ENCODE results near the gene GLIPR1L1.

DNA sequence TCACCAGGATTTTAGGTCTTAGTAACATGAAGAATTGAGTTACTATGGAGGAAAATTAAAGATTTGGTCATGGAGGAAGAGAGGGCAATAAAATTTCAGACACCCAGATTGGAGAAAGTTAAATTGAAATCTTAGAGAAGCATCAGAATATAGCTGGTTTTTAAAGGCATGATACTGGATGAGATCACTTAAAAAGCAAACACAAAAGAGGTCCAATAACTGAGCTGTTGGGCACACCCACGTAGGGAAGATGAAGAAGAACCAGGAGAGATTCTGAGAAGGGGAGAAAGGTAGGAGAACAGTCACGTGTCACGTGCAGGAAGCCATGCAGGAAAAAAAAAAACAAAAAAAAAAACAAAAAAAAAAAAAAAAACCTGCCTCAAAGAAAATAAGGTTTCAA, 23.1 kb upstream of the GLIPR1L1 start:
- TF ChIP-seq, protein P1, sequence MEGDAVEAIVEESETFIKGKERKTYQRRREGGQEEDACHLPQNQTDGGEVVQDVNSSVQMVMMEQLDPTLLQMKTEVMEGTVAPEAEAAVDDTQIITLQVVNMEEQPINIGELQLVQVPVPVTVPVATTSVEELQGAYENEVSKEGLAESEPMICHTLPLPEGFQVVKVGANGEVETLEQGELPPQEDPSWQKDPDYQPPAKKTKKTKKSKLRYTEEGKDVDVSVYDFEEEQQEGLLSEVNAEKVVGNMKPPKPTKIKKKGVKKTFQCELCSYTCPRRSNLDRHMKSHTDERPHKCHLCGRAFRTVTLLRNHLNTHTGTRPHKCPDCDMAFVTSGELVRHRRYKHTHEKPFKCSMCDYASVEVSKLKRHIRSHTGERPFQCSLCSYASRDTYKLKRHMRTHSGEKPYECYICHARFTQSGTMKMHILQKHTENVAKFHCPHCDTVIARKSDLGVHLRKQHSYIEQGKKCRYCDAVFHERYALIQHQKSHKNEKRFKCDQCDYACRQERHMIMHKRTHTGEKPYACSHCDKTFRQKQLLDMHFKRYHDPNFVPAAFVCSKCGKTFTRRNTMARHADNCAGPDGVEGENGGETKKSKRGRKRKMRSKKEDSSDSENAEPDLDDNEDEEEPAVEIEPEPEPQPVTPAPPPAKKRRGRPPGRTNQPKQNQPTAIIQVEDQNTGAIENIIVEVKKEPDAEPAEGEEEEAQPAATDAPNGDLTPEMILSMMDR (IDR thresholded peaks at IDR 0.05), result no peak
- TF ChIP-seq ZFX (IDR thresholded peaks at IDR 0.05; ENCODE audit: borderline replicate concordance), result no peak

All from 22Rv1 (cell line).